Mesendoderm (in vitro differentiated cells): ENCODE results near the gene XDH.

Experiments
- DNase-seq: peaks from one replicate; pipeline ENCODE4 v3.0.0; 2013
- H2AK5ac ChIP-seq: 2 replicates; pipeline ENCODE4 v1.6.1; 2013; ENCODE audit warnings: low read length, inconsistent platforms
- H2BK120ac ChIP-seq: 2 replicates; pipeline ENCODE4 v1.6.1; 2013; ENCODE audit warnings: low read depth, mild to moderate bottlenecking, low read length, moderate library complexity, mixed read lengths
- H2BK15ac ChIP-seq: replicated peaks from 2 replicates; pipeline ENCODE4 v1.6.1; 2013; ENCODE audit warnings: low read depth, mild to moderate bottlenecking, moderate library complexity
- H2BK5ac ChIP-seq: 2 replicates; pipeline ENCODE4 v1.6.1; 2013; ENCODE audit warnings: low read length, inconsistent platforms
- H3K18ac ChIP-seq: 2 replicates; pipeline ENCODE4 v1.6.1; 2013; ENCODE audit warnings: mild to moderate bottlenecking, low read length, mixed read lengths
- H3K23ac ChIP-seq: one replicate; pipeline ENCODE4 v1.6.1; 2013; ENCODE audit warnings: low read length
- H3K27ac ChIP-seq: 2 replicates; pipeline ENCODE4 v1.5.1; 2013; ENCODE audit warnings: low read depth, mild to moderate bottlenecking, inconsistent platforms, low read length, moderate library complexity
- H3K27me3 ChIP-seq: 2 replicates; pipeline ENCODE4 v1.6.1; 2013; ENCODE audit warnings: low read length, control low read depth, mild to moderate bottlenecking, inconsistent platforms; ENCODE audit not compliant: insufficient read depth, poor library complexity
- H3K36me3 ChIP-seq: 2 replicates; pipeline ENCODE4 v1.6.1; 2013; ENCODE audit warnings: low read length, inconsistent platforms; ENCODE audit not compliant: control insufficient read depth, insufficient read depth
- H3K4ac ChIP-seq: one replicate; pipeline ENCODE4 v1.6.1; 2013; ENCODE audit warnings: low read depth, mild to moderate bottlenecking, low read length, moderate library complexity
- H3K4me1 ChIP-seq: 2 replicates; pipeline ENCODE4 v1.6.1; 2013; ENCODE audit warnings: low read depth, low read length, inconsistent platforms; ENCODE audit not compliant: control insufficient read depth
- H3K4me2 ChIP-seq: 2 replicates; pipeline ENCODE4 v1.6.1; 2013; ENCODE audit warnings: low read length
- H3K4me3 ChIP-seq: 2 replicates; pipeline ENCODE4 v1.5.1; 2013; ENCODE audit warnings: mild to moderate bottlenecking, low read length
- H3K56ac ChIP-seq: one replicate; pipeline ENCODE4 v1.6.1; 2013; ENCODE audit warnings: low read length
- H3K79me1 ChIP-seq: 2 replicates; pipeline ENCODE4 v1.6.1; 2013; ENCODE audit warnings: low read length, inconsistent platforms
- H3K79me2 ChIP-seq: 2 replicates; pipeline ENCODE4 v1.6.1; 2013; ENCODE audit warnings: mild to moderate bottlenecking, low read length; ENCODE audit not compliant: control insufficient read depth, insufficient read depth
- H3K9ac ChIP-seq: 2 replicates; pipeline ENCODE4 v1.6.1; 2013; ENCODE audit warnings: low read length, inconsistent platforms
- H4K5ac ChIP-seq: one replicate; pipeline ENCODE4 v1.6.1; 2013; ENCODE audit warnings: low read length
- H4K8ac ChIP-seq: one replicate; pipeline ENCODE4 v1.6.1; 2013; ENCODE audit warnings: low read depth, mild to moderate bottlenecking, control low read depth, low read length, moderate library complexity
- WGBS: extraction: QIAGEN DNeasy Blood & Tissue Kit; methylation state at CpG from one replicate; pipeline ENCODE4 v1.1.7; 2013; ENCODE audit warnings: low lambda C conversion rate, missing lambda C conversion rate; ENCODE audit not compliant: insufficient coverage; ENCODE audit errors: extremely low coverage; 5-methylcytosine and 5-hydroxymethylcytosine counted together

The XDH gene

GRCh38 chr2:31381601-31382000 lies 32.9 kb downstream of the XDH start:
- Histone ChIP-seq H2BK15ac (no peak overlapping the region), H2BK5ac (no peak overlapping the region), H3K4me2 (no peak overlapping the region), H3K4ac (no peak overlapping the region), H3K27me3 (no peaks in the 10 kb centered on the region), H3K4me1 (peaks cover 5% of the 10 kb centered on the region), H3K79me2 (no peaks in the 10 kb centered on the region), H4K8ac (no peak overlapping the region), H3K23ac (no peak overlapping the region), H2BK120ac (no peak overlapping the region), H3K27ac (no peak overlapping the region), H2AK5ac (no peak overlapping the region), H3K4me3 (no peak overlapping the region), H3K18ac (no peak overlapping the region), H3K79me1 (no peaks in the 10 kb centered on the region), H3K56ac (no peak overlapping the region), H4K5ac (no peak overlapping the region), H3K9ac (no peak overlapping the region), H3K36me3 (no peaks in the 10 kb centered on the region)
- DNase-seq = no peak
- no CpG with 5 or more reads among the region's 6 CpGs for WGBS

DNA sequence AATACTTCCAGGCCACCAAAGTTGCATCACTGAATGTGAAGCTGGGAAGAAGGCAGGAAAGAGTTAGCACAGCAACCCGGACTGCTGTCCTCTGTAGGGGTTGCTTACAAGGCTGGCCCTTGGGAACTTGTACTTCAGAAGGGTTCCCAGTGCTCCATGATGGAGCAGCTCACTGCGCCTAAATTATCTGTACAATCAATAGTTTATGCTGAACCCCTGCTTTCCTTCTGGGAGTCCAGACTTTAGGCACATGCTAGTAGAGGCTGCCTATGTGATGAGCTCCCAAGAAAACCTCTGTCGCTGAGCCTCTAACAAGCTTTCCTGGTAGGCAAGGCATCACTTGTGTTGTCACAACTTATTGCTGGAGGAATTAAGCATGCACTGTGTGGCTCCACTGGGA lies 34.3 kb downstream of the XDH start:
- no peak overlapping the region for H3K56ac ChIP-seq
- H3K4me3 ChIP-seq = no peak overlapping the region
- no peak overlapping the region for H2BK15ac ChIP-seq
- peaks cover 5% of the 10 kb centered on the region for H3K4me1 ChIP-seq
- H3K27me3 ChIP-seq = no peaks in the 10 kb centered on the region
- H4K8ac ChIP-seq = no peak overlapping the region
- no CpG with 5 or more reads among the region's 3 CpGs for WGBS
- H3K79me1 ChIP-seq = no peaks in the 10 kb centered on the region
- no peak overlapping the region for H2AK5ac ChIP-seq
- H3K36me3 ChIP-seq = no peaks in the 10 kb centered on the region
- no peak overlapping the region for H2BK5ac ChIP-seq
- no peak overlapping the region for H3K4me2 ChIP-seq
- no peak overlapping the region for H4K5ac ChIP-seq
- no peak overlapping the region for H3K4ac ChIP-seq
- H3K27ac ChIP-seq = no peak overlapping the region
- H2BK120ac ChIP-seq = no peak overlapping the region
- no peak overlapping the region for H3K9ac ChIP-seq
- DNase-seq = no peak
- H3K79me2 ChIP-seq = no peaks in the 10 kb centered on the region
- H3K18ac ChIP-seq = no peak overlapping the region
- H3K23ac ChIP-seq = no peak overlapping the region

GRCh38 chr2:31379747-31380146 lies 34.8 kb downstream of the XDH start:
- Histone ChIP-seq H2BK15ac (no peak overlapping the region), H4K5ac (no peak overlapping the region), H2AK5ac (no peak overlapping the region), H3K79me1 (no peaks in the 10 kb centered on the region), H3K4me1 (peaks cover 5% of the 10 kb centered on the region), H3K4ac (no peak overlapping the region), H3K18ac (no peak overlapping the region), H3K56ac (no peak overlapping the region), H3K36me3 (no peaks in the 10 kb centered on the region), H3K27ac (no peak overlapping the region), H3K9ac (no peak overlapping the region), H3K4me2 (no peak overlapping the region), H2BK120ac (no peak overlapping the region), H2BK5ac (no peak overlapping the region), H3K4me3 (no peak overlapping the region), H3K23ac (no peak overlapping the region), H4K8ac (no peak overlapping the region), H3K79me2 (no peaks in the 10 kb centered on the region), H3K27me3 (no peaks in the 10 kb centered on the region)
- no CpG with 5 or more reads among the region's 1 CpG for WGBS
- DNase-seq = no peak

DNA sequence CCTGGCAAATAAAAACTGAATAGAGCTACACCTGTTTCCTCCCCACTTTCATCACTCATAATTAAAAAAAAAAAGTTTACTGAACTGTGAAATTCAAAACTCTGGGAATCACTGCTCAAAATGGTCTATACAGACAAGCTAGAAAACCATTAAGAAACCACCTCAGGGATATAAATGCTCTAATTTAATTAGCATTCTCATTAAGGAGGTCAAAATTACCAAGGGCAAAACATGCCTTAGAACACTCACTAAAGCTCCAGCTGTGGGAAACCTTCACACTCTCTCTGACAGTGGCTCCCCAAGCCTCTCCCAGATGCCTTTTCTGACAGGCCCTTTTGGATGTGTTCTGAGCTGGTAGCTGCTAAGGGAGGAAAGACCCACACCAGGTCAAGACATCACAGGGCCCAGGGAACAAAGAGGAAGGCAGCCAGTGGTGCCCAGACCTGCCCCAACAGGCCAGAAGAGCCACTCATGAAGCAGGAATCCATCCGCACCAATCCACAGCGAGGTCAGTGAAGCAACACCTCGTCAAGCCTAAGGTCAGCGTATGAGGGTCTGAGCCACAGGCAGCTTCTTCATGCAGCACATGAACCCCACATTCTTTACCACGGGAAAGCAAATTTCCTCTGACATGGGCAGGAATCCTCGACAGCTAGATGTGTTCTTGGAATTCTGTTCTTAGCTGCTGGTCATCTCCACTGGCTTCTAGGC lies 35.6 kb downstream of the XDH start:
- Histone ChIP-seq H3K79me2 (no peaks in the 10 kb centered on the region), H4K5ac (no peak overlapping the region), H3K9ac (no peak overlapping the region), H3K23ac (no peak overlapping the region), H3K4me2 (no peak overlapping the region), H3K4me3 (no peak overlapping the region), H3K27me3 (no peaks in the 10 kb centered on the region), H3K18ac (no peak overlapping the region), H3K79me1 (no peaks in the 10 kb centered on the region), H3K56ac (no peak overlapping the region), H2AK5ac (no peak overlapping the region), H2BK5ac (no peak overlapping the region), H3K27ac (no peak overlapping the region), H2BK120ac (no peak overlapping the region), H3K36me3 (no peaks in the 10 kb centered on the region), H2BK15ac (no peak overlapping the region), H4K8ac (no peak overlapping the region), H3K4ac (no peak overlapping the region), H3K4me1 (peaks cover 5% of the 10 kb centered on the region)
- DNase-seq = no peak
- WGBS = no CpG with 5 or more reads among the region's 6 CpGs

DNA sequence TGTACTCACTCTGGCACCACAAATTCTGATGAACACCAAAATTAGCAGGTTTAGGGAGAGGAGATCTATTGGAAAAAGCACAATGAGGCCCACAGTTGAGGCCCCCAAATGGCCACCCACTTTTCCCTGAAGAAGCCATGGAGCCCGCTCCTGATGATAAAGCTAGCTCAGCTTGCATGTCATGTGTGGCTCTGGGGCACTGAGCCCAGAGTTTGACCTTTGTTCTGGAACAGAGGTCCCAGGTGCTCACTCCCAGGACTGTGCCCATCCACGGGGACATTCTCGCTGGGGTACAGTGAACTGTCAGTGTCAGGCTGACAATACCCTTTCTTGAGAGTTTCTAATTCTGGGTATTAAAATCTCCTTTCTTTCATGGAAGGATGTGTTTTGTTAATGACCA lies 36.2 kb downstream of the XDH start:
- Histone ChIP-seq H3K9ac (no peak overlapping the region), H3K4me2 (no peak overlapping the region), H2BK120ac (no peak overlapping the region), H3K27me3 (no peaks in the 10 kb centered on the region), H2AK5ac (no peak overlapping the region), H2BK5ac (no peak overlapping the region), H3K79me2 (no peaks in the 10 kb centered on the region), H3K79me1 (no peaks in the 10 kb centered on the region), H3K23ac (no peak overlapping the region), H3K56ac (no peak overlapping the region), H3K4ac (no peak overlapping the region), H3K36me3 (no peaks in the 10 kb centered on the region), H3K4me1 (peaks cover 5% of the 10 kb centered on the region), H4K5ac (no peak overlapping the region), H3K4me3 (no peak overlapping the region), H4K8ac (no peak overlapping the region), H3K18ac (no peak overlapping the region), H2BK15ac (no peak overlapping the region), H3K27ac (no peak overlapping the region)
- DNase-seq = no peak
- no CpG with 5 or more reads among the region's 3 CpGs for WGBS

GRCh38 chr2:31373127-31373526 lies 41.4 kb downstream of the XDH start:
- H3K23ac ChIP-seq = no peak overlapping the region
- H3K56ac ChIP-seq = no peak overlapping the region
- no peak overlapping the region for H4K8ac ChIP-seq
- H3K4me3 ChIP-seq = no peak overlapping the region
- no peaks in the 10 kb centered on the region for H3K36me3 ChIP-seq
- H3K79me2 ChIP-seq = no peaks in the 10 kb centered on the region
- H3K4me2 ChIP-seq = no peak overlapping the region
- peaks cover 4% of the 10 kb centered on the region for H3K4me1 ChIP-seq
- WGBS = no CpG with 5 or more reads among the region's 2 CpGs
- no peaks in the 10 kb centered on the region for H3K27me3 ChIP-seq
- H3K18ac ChIP-seq = no peak overlapping the region
- H2AK5ac ChIP-seq = no peak overlapping the region
- H3K79me1 ChIP-seq = no peaks in the 10 kb centered on the region
- no peak overlapping the region for H2BK120ac ChIP-seq
- no peak overlapping the region for H3K27ac ChIP-seq
- H2BK5ac ChIP-seq = no peak overlapping the region
- no peak for DNase-seq
- H3K4ac ChIP-seq = no peak overlapping the region
- H3K9ac ChIP-seq = no peak overlapping the region
- H4K5ac ChIP-seq = no peak overlapping the region
- no peak overlapping the region for H2BK15ac ChIP-seq
